Activated T-cell treated with anti-CD3 and anti-CD28 coated beads, Interleukin-2, amount 50 U/mL, for 24 hours (primary cell): ENCODE results near the gene AGGF1.
"Not testable (repeated sequence)": the region's sequence is repeated elsewhere in the genome, so short reads cannot be mapped to it uniquely, and the experiment has no call there.

Experiments
- DNase-seq: peaks from one replicate; pipeline ENCODE4 v3.0.0-alpha.2; 2020
- H3K27ac Mint-ChIP-seq: 2 replicates; pipeline ENCODE4 v1.8.0; 2020; ENCODE audit warnings: mild to moderate bottlenecking, mixed read lengths
- H3K27me3 Mint-ChIP-seq: 2 replicates; pipeline ENCODE4 v1.8.0; 2020; ENCODE audit warnings: mixed read lengths
- H3K36me3 Mint-ChIP-seq: 2 replicates; pipeline ENCODE4 v1.8.0; 2020; ENCODE audit warnings: low read depth, mixed read lengths
- H3K4me1 Mint-ChIP-seq: 2 replicates; pipeline ENCODE4 v1.8.0; 2020; ENCODE audit warnings: low read depth, mixed read lengths
- H3K4me3 Mint-ChIP-seq: 2 replicates; pipeline ENCODE4 v1.8.0; 2020; ENCODE audit warnings: mild to moderate bottlenecking, moderate library complexity, mixed read lengths
- H3K9me3 Mint-ChIP-seq: 2 replicates; pipeline ENCODE4 v1.8.0; 2020; ENCODE audit warnings: mixed read lengths

Gene AGGF1

DNA sequence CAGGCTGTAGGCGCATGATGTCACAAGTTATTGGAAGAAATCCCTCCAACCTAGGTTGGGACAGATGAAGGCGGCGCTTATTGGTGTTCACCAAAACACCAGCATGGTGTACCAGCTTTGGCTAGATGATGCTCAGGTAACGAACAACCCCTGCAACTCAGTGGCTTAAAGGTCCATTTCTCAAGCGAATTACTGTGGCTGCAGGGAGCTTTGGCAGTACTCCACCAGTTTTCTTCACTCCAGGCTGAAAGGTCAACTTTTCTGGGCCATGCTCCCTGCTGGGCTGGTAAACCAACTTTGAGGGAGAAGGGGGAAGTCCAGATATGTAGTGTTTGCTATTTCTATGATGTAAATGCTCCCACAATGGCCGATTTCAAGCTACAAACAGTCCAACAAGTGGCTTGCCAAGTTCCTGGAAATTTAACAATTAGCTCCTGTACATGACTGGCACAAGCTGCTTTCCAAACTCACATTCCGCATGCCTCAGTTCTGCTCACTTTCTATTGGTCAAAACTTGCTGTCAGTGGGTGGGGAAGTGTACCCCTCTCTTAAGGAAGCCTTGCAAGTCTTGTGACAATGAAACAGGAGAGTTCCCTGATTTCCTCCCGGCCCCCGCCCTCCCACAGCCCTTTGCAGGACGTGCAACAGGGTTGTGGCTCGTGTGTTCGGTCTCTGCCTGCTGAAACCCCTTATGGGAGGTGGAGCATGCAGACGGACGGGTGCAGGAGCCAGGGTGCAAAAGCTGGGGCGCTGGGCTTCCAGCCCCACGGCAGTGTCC, 57.5 kb downstream of the AGGF1 start:
- Mint-ChIP-seq H3K4me1 (peaks cover 17% of the 10 kb centered on the region), H3K27me3 (peaks cover 12% of the 10 kb centered on the region), H3K4me3 (peak overlapping the region; percentile 82), H3K27ac (peak overlapping the region; percentile 78), H3K36me3 (no peaks in the 10 kb centered on the region), H3K9me3 (no peaks in the 10 kb centered on the region)
- DNase-seq = no peak

DNA sequence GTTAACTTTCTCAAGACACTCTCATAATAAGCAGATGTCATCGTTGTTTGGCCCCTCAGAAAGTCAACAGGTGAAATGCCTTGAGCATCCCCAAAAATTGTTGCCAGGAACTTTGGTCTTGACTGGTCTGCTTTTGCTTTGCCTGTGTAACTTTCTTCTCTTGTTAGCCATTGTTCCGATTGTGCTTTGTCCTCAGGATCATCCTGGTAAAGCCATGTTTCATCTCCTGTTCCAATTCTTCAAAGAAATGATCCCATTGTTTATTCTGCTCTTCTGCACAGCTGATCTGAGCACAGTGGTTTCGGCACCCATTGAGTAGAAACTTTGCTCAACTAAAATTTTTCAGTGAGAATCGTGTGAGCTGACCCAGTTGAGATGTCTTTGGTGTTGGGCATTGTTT, 65.0 kb downstream of the AGGF1 start:
- no peak overlapping the region for H3K27ac Mint-ChIP-seq
- H3K27me3 Mint-ChIP-seq = no peaks in the 10 kb centered on the region
- no peaks in the 10 kb centered on the region for H3K9me3 Mint-ChIP-seq
- no peaks in the 10 kb centered on the region for H3K36me3 Mint-ChIP-seq
- DNase-seq = no peak
- no peak overlapping the region for H3K4me3 Mint-ChIP-seq
- no peaks in the 10 kb centered on the region for H3K4me1 Mint-ChIP-seq

- no peak for DNase-seq
- no peaks in the 10 kb centered on the region for H3K36me3 Mint-ChIP-seq
These were observed 71.1 kb downstream of the AGGF1 start for GRCh38 chr5:77101298-77101697.

GRCh38 chr5:77102549-77102948, 72.3 kb downstream of the AGGF1 start:
- no peaks in the 10 kb centered on the region for H3K27me3 Mint-ChIP-seq
- no peak overlapping the region for H3K27ac Mint-ChIP-seq
- H3K4me3 Mint-ChIP-seq = no peak overlapping the region
- H3K36me3 Mint-ChIP-seq = no peaks in the 10 kb centered on the region
- no peak for DNase-seq
- peaks cover 8% of the 10 kb centered on the region for H3K4me1 Mint-ChIP-seq
- peaks cover 2% of the 10 kb centered on the region for H3K9me3 Mint-ChIP-seq

More at GRCh38 chr5:77101298-77101697, 71.1 kb downstream of the AGGF1 start:
- no peaks in the 10 kb centered on the region for H3K27me3 Mint-ChIP-seq
- H3K4me3 Mint-ChIP-seq = no peak overlapping the region
- no peaks in the 10 kb centered on the region for H3K9me3 Mint-ChIP-seq
- H3K4me1 Mint-ChIP-seq = peaks cover 8% of the 10 kb centered on the region
- no peak overlapping the region for H3K27ac Mint-ChIP-seq

DNA sequence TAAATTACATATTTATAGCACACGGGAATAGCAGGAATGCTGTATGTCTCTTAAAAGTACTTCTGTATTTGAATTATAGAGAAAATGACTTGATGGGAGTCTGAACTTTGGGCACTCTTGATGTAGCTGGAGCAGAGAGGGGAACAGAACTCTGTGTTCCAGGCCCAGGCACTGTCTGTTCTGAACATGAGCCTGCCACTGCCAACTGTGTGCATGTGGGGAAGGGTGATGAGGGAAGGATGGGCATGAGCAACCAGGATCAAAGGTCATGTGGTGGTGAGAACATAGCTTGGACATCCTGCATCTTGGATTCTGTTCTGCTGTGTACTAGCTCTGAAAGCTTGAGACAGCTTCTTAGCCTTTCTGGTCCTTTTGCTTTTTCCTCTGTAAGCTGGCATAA, 73.3 kb downstream of the AGGF1 start:
- Mint-ChIP-seq H3K27me3 (no peaks in the 10 kb centered on the region), H3K36me3 (no peaks in the 10 kb centered on the region), H3K4me3 (no peak overlapping the region), H3K9me3 (peaks cover 2% of the 10 kb centered on the region), H3K4me1 (peaks cover 8% of the 10 kb centered on the region), H3K27ac (no peak overlapping the region)
- no peak for DNase-seq

DNA sequence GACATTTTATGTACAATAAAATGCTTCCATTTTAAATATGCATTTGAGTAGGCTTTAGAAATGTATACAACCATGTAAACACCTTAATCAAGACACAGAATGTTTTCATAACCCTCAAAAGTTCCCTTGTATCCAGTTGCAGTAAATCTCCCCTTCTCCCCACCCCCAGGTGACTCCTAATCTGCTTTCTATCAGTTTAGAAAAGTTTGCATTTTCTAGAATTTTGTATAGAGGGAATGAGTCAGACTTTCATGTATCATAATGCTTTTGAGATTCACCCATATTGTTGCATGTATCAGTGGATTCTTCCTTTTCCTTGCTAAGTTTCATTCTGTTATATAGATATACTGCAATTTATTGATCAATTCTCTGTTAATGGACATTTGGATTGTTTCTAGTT, 74.6 kb downstream of the AGGF1 start:
- peaks cover 2% of the 10 kb centered on the region for H3K9me3 Mint-ChIP-seq
- no peak overlapping the region for H3K4me3 Mint-ChIP-seq
- peaks cover 8% of the 10 kb centered on the region for H3K4me1 Mint-ChIP-seq

GRCh38 chr5:77107035-77107434, 76.8 kb downstream of the AGGF1 start:
- not testable (repeated sequence) for H3K4me1 Mint-ChIP-seq, DNase-seq, H3K27ac Mint-ChIP-seq, H3K36me3 Mint-ChIP-seq, H3K27me3 Mint-ChIP-seq, H3K9me3 Mint-ChIP-seq, H3K4me3 Mint-ChIP-seq

More for the DNA sequence above, 74.6 kb downstream of the AGGF1 start:
- H3K36me3 Mint-ChIP-seq = no peaks in the 10 kb centered on the region
- no peak overlapping the region for H3K27ac Mint-ChIP-seq
- no peaks in the 10 kb centered on the region for H3K27me3 Mint-ChIP-seq
- no peak for DNase-seq
